ENCODE data around the gene SPNS1. TPM values are rescaled to one million over a fixed set of nuclear protein-coding genes. Genes with fewer than 3 reads are reported as not detected.
"Not testable (repeated sequence)": the region's sequence is repeated elsewhere in the genome, so short reads cannot be mapped to it uniquely, and the experiment has no call there.

The SPNS1 gene
- total RNA-seq, 4 donors from 2014 or later: 22.7 to 75.2 (median 28.2) TPM

DNA sequence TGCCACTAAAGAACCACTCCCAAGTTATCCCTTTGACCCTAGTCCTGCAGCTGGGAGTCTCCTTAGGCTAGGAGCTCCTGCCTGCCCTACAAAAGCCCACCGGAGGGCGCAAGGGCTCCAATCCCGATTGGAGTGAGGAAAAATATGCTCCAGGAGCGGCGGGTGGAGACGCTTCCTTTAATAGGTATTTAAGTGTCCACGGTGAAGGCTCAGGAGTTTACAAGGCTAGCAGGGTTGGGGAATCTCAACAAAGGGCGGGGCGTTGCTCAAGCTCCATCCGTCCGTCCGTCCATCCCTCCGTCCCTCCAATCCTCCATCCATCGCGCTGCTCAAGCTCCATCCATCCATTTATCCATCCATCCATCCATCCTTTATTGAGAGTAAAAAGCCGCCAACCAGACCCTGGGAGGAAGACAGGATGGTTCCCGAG, 556 bp upstream of the SPNS1 start:
- peak overlapping the region; percentile 60 to 89 (median 79) for H3K4me3 ChIP-seq
- in situ Hi-C loops (cut with MboI; ENCODE audit: low pct_ligation_motif_present in 1 of 4, low pct_unique_long_range_greater_than_20kb in 1 of 4, low sequenced_read_pairs in 3 of 4): no loop called here

GRCh38 chr16:28975158-28975599, 601 bp downstream of the SPNS1 start:
- Histone ChIP-seq H3K27ac (peak overlapping the region; percentile 69 to 89 (median 85)), H3K4me3 (peak overlapping the region; percentile 62 to 89 (median 79)), H3K36me3 (no peaks in the 10 kb centered on the region), H3K27me3 (no peaks in the 10 kb centered on the region), H3K4me1 (peaks cover 6 to 20% (median 15%) of the 10 kb centered on the region in 4 donors), H3K9me3 (no peaks in the 10 kb centered on the region)
- WGBS, 2 donors (ENCODE audit: low coverage in 1 of 2): 10 to 15% methylated on average over 4 to 30 of the region's 30 CpGs
- no peak for DNase-seq
- in situ Hi-C loops (cut with MboI; ENCODE audit: low pct_ligation_motif_present in 1 of 4, low pct_unique_long_range_greater_than_20kb in 1 of 4, low sequenced_read_pairs in 3 of 4): no loop called here
- intact Hi-C loops (cut with DNase I; ENCODE audit: low total_unique reads): no loop called here
- TF ChIP-seq POLR2AphosphoS5 (IDR thresholded peaks at IDR 0.05) (no peak), POLR2A (IDR thresholded peaks at IDR 0.05) (no peak), EP300 (IDR thresholded peaks at IDR 0.05; ENCODE audit: low read depth) (no peak), CTCF (IDR thresholded peaks at IDR 0.05) (no peak)

More for the DNA sequence above, 556 bp upstream of the SPNS1 start:
- intact Hi-C loops (cut with DNase I; ENCODE audit: low total_unique reads): no loop called here
- TF ChIP-seq POLR2AphosphoS5 (IDR thresholded peaks at IDR 0.05) (no peak), CTCF (IDR thresholded peaks at IDR 0.05) (peak; percentile 44 to 64 (median 47))
- Histone ChIP-seq H3K27ac (peak overlapping the region; percentile 69 to 89 (median 85)), H3K27me3 (no peaks in the 10 kb centered on the region), H3K4me1 (peaks cover 6 to 20% (median 15%) of the 10 kb centered on the region in 4 donors), H3K36me3 (no peaks in the 10 kb centered on the region), H3K9me3 (no peaks in the 10 kb centered on the region)
- WGBS, 2 donors (ENCODE audit: low coverage in 1 of 2): 1% methylated on average over 10 to 17 of the region's 17 CpGs
- peak; percentile 59 for DNase-seq

DNA sequence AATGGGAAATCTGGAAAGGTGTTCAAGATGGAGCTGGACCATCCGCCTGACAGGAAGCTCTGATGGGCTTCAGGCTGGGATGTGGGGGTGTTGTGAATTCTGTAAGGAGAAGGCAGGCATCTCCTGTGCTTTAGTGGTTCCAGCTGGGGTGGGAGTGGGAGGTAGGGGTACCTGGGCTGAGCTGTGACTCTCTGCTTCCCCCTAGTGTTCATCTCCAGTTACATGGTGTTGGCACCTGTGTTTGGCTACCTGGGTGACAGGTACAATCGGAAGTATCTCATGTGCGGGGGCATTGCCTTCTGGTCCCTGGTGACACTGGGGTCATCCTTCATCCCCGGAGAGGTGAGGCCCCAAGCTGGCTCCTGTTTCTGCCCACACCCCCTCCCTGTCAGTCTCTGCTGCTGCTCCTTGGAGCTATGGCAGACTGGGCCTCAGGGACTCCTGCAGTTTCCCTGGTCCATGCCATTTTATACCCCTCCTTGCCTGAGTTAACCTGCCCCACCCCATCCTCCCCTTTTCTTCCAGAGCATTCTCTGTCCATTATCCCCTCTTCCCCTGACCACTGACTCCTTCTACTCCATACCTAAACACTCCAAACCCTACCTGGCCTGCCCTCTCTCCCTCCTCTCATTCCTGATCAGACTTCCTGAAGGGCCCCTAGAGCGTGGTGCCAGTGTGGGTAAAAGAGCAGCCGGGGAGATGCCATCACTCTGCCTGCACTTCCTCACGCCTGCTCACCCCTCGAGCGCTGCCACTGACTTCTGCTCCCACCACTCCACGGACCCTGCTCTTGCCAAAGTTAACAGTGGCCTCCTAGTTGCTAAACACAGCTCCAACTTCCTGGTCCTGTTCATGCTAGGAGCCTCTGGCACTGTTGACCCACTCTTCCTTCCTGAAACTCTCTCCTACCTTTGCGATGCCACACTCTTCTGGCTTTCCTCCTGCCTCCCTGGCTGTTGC, 3.4 kb downstream of the SPNS1 start:
- Histone ChIP-seq H3K4me1 (peaks cover 6 to 20% (median 15%) of the 10 kb centered on the region in 4 donors), H3K4me3 (no peak overlapping the region), H3K9me3 (no peaks in the 10 kb centered on the region), H3K36me3 (peaks cover 0 to 6% (median under 1%) of the 10 kb centered on the region in 4 donors), H3K27ac (no peak overlapping the region), H3K27me3 (no peaks in the 10 kb centered on the region)
- TF ChIP-seq POLR2A (IDR thresholded peaks at IDR 0.05) (no peak), EP300 (IDR thresholded peaks at IDR 0.05; ENCODE audit: low read depth) (no peak), CTCF (IDR thresholded peaks at IDR 0.05) (peak in 4 of 5 experiments; percentile 39 to 55 (median 49)), POLR2AphosphoS5 (IDR thresholded peaks at IDR 0.05) (no peak)
- intact Hi-C loops (cut with DNase I; ENCODE audit: low total_unique reads): no loop called here
- in situ Hi-C loops (cut with MboI; ENCODE audit: low pct_ligation_motif_present in 1 of 4, low pct_unique_long_range_greater_than_20kb in 1 of 4, low sequenced_read_pairs in 3 of 4): no loop called here
- WGBS, 2 donors (ENCODE audit: low coverage in 1 of 2): 74 to 100% methylated on average over 5 to 11 of the region's 11 CpGs
- DNase-seq: no peak

GRCh38 chr16:28980330-28980729, 5.8 kb downstream of the SPNS1 start:
- H3K9me3 ChIP-seq; intact Hi-C loops (cut with DNase I; ENCODE audit: low total_unique reads); H3K4me3 ChIP-seq; in situ Hi-C loops (cut with MboI; ENCODE audit: low pct_ligation_motif_present in 1 of 4, low pct_unique_long_range_greater_than_20kb in 1 of 4, low sequenced_read_pairs in 3 of 4); DNase-seq; H3K27ac ChIP-seq; H3K27me3 ChIP-seq: not testable (repeated sequence)
- whole genome bisulfite sequencing, 2 donors (ENCODE audit: low coverage in 1 of 2): 80 to 84% methylated on average over 4 to 7 of the region's 7 CpGs
- Histone ChIP-seq H3K36me3 (peaks cover 0 to 16% (median 6%) of the 10 kb centered on the region in 4 donors), H3K4me1 (peaks cover 5 to 14% (median 9%) of the 10 kb centered on the region in 4 donors)
